ENCODE results near the gene PODXL. TPM values are rescaled to one million over a fixed set of nuclear protein-coding genes. Genes with fewer than 3 reads are reported as not detected.

PODXL gene
- total RNA-seq, 2 experiments from 2014 or later: 0.70 to 0.88 TPM

GRCh38 chr7:131501930-131502685 lies 54.3 kb downstream of the PODXL start:
- Mint-ChIP-seq H3K27ac (no peak overlapping the region), H3K27me3 (no peaks in the 10 kb centered on the region), H3K4me1 (peaks cover 23% of the 10 kb centered on the region), H3K36me3 (no peaks in the 10 kb centered on the region), H3K9me3 (no peaks in the 10 kb centered on the region), H3K4me3 (no peak overlapping the region)
- no peak for DNase-seq

GRCh38 chr7:131501422-131501821 lies 55.0 kb downstream of the PODXL start:
- H3K4me3 Mint-ChIP-seq: no peak overlapping the region

GRCh38 chr7:131500357-131500756 lies 56.1 kb downstream of the PODXL start:
- no peak overlapping the region for H3K27ac Mint-ChIP-seq
- no peak overlapping the region for H3K4me3 Mint-ChIP-seq
- no peaks in the 10 kb centered on the region for H3K27me3 Mint-ChIP-seq
- H3K36me3 Mint-ChIP-seq: no peaks in the 10 kb centered on the region
- H3K9me3 Mint-ChIP-seq: no peaks in the 10 kb centered on the region
- DNase-seq: no peak
- H3K4me1 Mint-ChIP-seq: peaks cover 23% of the 10 kb centered on the region

More at GRCh38 chr7:131501422-131501821, 55.0 kb downstream of the PODXL start:
- H3K4me1 Mint-ChIP-seq: peaks cover 23% of the 10 kb centered on the region
- H3K9me3 Mint-ChIP-seq: no peaks in the 10 kb centered on the region
- no peaks in the 10 kb centered on the region for H3K36me3 Mint-ChIP-seq
- DNase-seq: peak; percentile 33
- H3K27ac Mint-ChIP-seq: no peak overlapping the region
- no peaks in the 10 kb centered on the region for H3K27me3 Mint-ChIP-seq

- no peaks in the 10 kb centered on the region for H3K9me3 Mint-ChIP-seq
- no peaks in the 10 kb centered on the region for H3K27me3 Mint-ChIP-seq
- no peaks in the 10 kb centered on the region for H3K36me3 Mint-ChIP-seq
- DNase-seq: no peak
- no peak overlapping the region for H3K27ac Mint-ChIP-seq
- peaks cover 21% of the 10 kb centered on the region for H3K4me1 Mint-ChIP-seq
- no peak overlapping the region for H3K4me3 Mint-ChIP-seq
Measured at GRCh38 chr7:131499801-131500200, 56.6 kb downstream of the PODXL start.

- Mint-ChIP-seq H3K27me3 (no peaks in the 10 kb centered on the region), H3K4me1 (peaks cover 17% of the 10 kb centered on the region), H3K9me3 (no peaks in the 10 kb centered on the region), H3K36me3 (no peaks in the 10 kb centered on the region), H3K4me3 (no peak overlapping the region), H3K27ac (no peak overlapping the region)
- DNase-seq: no peak
Measured at GRCh38 chr7:131498237-131498885, 58.1 kb downstream of the PODXL start.

GRCh38 chr7:131497454-131497853 lies 59.0 kb downstream of the PODXL start:
- Mint-ChIP-seq H3K4me3 (no peak overlapping the region), H3K36me3 (no peaks in the 10 kb centered on the region), H3K27ac (no peak overlapping the region), H3K27me3 (no peaks in the 10 kb centered on the region), H3K4me1 (peaks cover 13% of the 10 kb centered on the region), H3K9me3 (no peaks in the 10 kb centered on the region)
- DNase-seq: no peak

GRCh38 chr7:131495669-131496498 lies 60.5 kb downstream of the PODXL start:
- no peak for DNase-seq

GRCh38 chr7:131494182-131494581 lies 62.2 kb downstream of the PODXL start:
- Mint-ChIP-seq H3K9me3 (no peaks in the 10 kb centered on the region), H3K27me3 (no peaks in the 10 kb centered on the region), H3K4me3 (no peak overlapping the region), H3K36me3 (peaks cover 3% of the 10 kb centered on the region), H3K27ac (no peak overlapping the region), H3K4me1 (no peaks in the 10 kb centered on the region)
- DNase-seq: no peak

More at GRCh38 chr7:131495669-131496498, 60.5 kb downstream of the PODXL start:
- Mint-ChIP-seq H3K9me3 (no peaks in the 10 kb centered on the region), H3K27ac (no peak overlapping the region), H3K36me3 (no peaks in the 10 kb centered on the region), H3K4me1 (no peaks in the 10 kb centered on the region), H3K27me3 (no peaks in the 10 kb centered on the region), H3K4me3 (no peak overlapping the region)

GRCh38 chr7:131493581-131493980 lies 62.8 kb downstream of the PODXL start:
- Mint-ChIP-seq H3K36me3 (peaks cover 3% of the 10 kb centered on the region), H3K9me3 (no peaks in the 10 kb centered on the region), H3K4me1 (no peaks in the 10 kb centered on the region), H3K27me3 (no peaks in the 10 kb centered on the region), H3K27ac (no peak overlapping the region), H3K4me3 (no peak overlapping the region)
- no peak for DNase-seq

GRCh38 chr7:131493081-131493480 lies 63.3 kb downstream of the PODXL start:
- H3K4me1 Mint-ChIP-seq: no peaks in the 10 kb centered on the region

GRCh38 chr7:131489881-131490280 lies 66.5 kb downstream of the PODXL start:
- Mint-ChIP-seq H3K9me3 (no peaks in the 10 kb centered on the region), H3K27me3 (no peaks in the 10 kb centered on the region), H3K36me3 (peaks cover 5% of the 10 kb centered on the region), H3K4me3 (no peak overlapping the region), H3K27ac (no peak overlapping the region), H3K4me1 (no peaks in the 10 kb centered on the region)
- no peak for DNase-seq

More at GRCh38 chr7:131493081-131493480, 63.3 kb downstream of the PODXL start:
- Mint-ChIP-seq H3K27ac (no peak overlapping the region), H3K9me3 (no peaks in the 10 kb centered on the region), H3K27me3 (no peaks in the 10 kb centered on the region), H3K4me3 (no peak overlapping the region), H3K36me3 (peaks cover 4% of the 10 kb centered on the region)
- DNase-seq: no peak

GRCh38 chr7:131489196-131489595 lies 67.2 kb downstream of the PODXL start:
- Mint-ChIP-seq H3K4me1 (no peaks in the 10 kb centered on the region), H3K36me3 (peaks cover 5% of the 10 kb centered on the region), H3K9me3 (no peaks in the 10 kb centered on the region), H3K4me3 (no peak overlapping the region), H3K27ac (no peak overlapping the region), H3K27me3 (no peaks in the 10 kb centered on the region)
- DNase-seq: no peak

- Mint-ChIP-seq H3K9me3 (no peaks in the 10 kb centered on the region), H3K4me1 (no peaks in the 10 kb centered on the region), H3K27ac (no peak overlapping the region), H3K27me3 (no peaks in the 10 kb centered on the region), H3K4me3 (no peak overlapping the region), H3K36me3 (peaks cover 5% of the 10 kb centered on the region)
- DNase-seq: no peak
Measured at GRCh38 chr7:131488361-131488760, 68.1 kb downstream of the PODXL start.

- H3K36me3 Mint-ChIP-seq: peaks cover 5% of the 10 kb centered on the region
Measured at GRCh38 chr7:131487217-131487616, 69.2 kb downstream of the PODXL start.

GRCh38 chr7:131486346-131486745 lies 70.1 kb downstream of the PODXL start:
- Mint-ChIP-seq H3K4me1 (no peaks in the 10 kb centered on the region), H3K27me3 (no peaks in the 10 kb centered on the region), H3K9me3 (no peaks in the 10 kb centered on the region), H3K4me3 (no peak overlapping the region), H3K36me3 (peaks cover 5% of the 10 kb centered on the region), H3K27ac (no peak overlapping the region)
- no peak for DNase-seq

More at GRCh38 chr7:131487217-131487616, 69.2 kb downstream of the PODXL start:
- no peaks in the 10 kb centered on the region for H3K9me3 Mint-ChIP-seq
- H3K27ac Mint-ChIP-seq: no peak overlapping the region
- no peak for DNase-seq
- H3K4me3 Mint-ChIP-seq: no peak overlapping the region
- H3K4me1 Mint-ChIP-seq: no peaks in the 10 kb centered on the region
- no peaks in the 10 kb centered on the region for H3K27me3 Mint-ChIP-seq
